Hepatocyte (in vitro differentiated cells): ENCODE data around the gene ZNF496.

Source experiments
- CTCF ChIP-seq: fragments of 200-600 bp; sonication (generic); IDR thresholded peaks from 2 replicates; pipeline ENCODE4 v1.5.1; 2016; ENCODE audit warnings: antibody characterized with exemption, mild to moderate bottlenecking; ENCODE audit not compliant: poor library complexity
- EZH2phosphoT487 ChIP-seq: fragments of 200-600 bp; sonication (generic); IDR thresholded peaks from one replicate; pipeline ENCODE4 v1.6.1; 2018; ENCODE audit warnings: antibody characterized with exemption, mild to moderate bottlenecking, low read depth, moderate library complexity; ENCODE audit not compliant: unreplicated experiment, severe bottlenecking

- TF ChIP-seq CTCF (no peak), EZH2phosphoT487 (no peak)
Measured at GRCh38 chr1:247324204-247324787, 7.4 kb downstream of the ZNF496 start.
